ENCODE measurements around the gene PDPK1. TPM values are rescaled to one million over a fixed set of nuclear protein-coding genes. Genes with fewer than 3 reads are reported as not detected.
A peak's percentile ranks its signal among the peaks of the same experiment; 100 is the strongest.

The PDPK1 gene
- total RNA-seq, 1 donor from 2014 or later = 27.0 TPM

GRCh38 chr16:2511128-2511800, 26.6 kb upstream of the PDPK1 start:
- DNase-seq (ENCODE audit: low read depth) = no peak
- Histone ChIP-seq H3K27me3 (ENCODE audit: control insufficient read depth, insufficient read depth, low read length) (no peaks in the 10 kb centered on the region), H3K36me3 (ENCODE audit: control insufficient read depth, insufficient read depth, low read length) (no peaks in the 10 kb centered on the region), H3K4me3 (ENCODE audit: low read depth, low read length) (no peak overlapping the region)
- TF ChIP-seq CTCF (IDR thresholded peaks at IDR 0.05; ENCODE audit: insufficient read depth, low read length, poor library complexity, severe bottlenecking) = no peak

DNA sequence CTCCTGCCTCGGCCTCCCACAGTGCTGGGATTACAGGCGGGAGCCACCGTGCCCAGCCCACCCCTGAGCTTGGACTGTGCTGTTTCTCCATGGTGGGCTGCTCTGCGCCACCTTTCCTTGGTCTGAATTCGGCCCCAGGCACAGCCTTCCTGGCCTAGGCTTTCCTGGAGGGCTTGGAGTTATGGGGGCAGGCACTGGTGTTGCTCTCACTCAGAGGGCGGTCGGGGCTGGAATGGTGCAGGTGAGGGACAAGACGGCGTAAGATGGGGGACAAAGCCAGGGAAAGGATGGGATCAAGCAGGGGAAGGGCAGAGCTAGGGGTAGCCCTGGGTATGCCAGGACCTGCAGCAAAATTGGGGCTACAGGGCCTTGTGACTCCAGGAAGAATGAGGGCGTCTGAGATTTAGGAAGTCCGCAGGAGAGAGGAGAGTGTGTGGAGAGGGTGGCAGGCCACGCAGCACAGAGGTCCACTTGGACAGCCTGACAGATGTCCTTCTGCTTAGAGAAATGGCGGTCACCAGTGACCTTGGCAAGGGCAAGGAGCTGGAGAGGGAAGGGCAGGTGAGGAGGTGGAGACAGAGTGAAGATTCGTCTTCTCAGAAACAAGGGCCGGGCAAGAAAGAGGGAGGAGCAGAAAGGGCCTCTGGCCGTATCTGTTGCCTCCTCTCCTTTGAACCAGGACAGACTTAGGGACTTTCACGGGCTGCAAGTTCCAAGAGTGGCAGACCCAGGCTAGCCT, 25.7 kb upstream of the PDPK1 start:
- no peak for DNase-seq (ENCODE audit: low read depth)
- Histone ChIP-seq H3K36me3 (ENCODE audit: control insufficient read depth, insufficient read depth, low read length) (no peaks in the 10 kb centered on the region), H3K4me3 (ENCODE audit: low read depth, low read length) (no peak overlapping the region), H3K27me3 (ENCODE audit: control insufficient read depth, insufficient read depth, low read length) (no peaks in the 10 kb centered on the region)
- no peak for TF ChIP-seq CTCF (IDR thresholded peaks at IDR 0.05; ENCODE audit: insufficient read depth, low read length, poor library complexity, severe bottlenecking)

DNA sequence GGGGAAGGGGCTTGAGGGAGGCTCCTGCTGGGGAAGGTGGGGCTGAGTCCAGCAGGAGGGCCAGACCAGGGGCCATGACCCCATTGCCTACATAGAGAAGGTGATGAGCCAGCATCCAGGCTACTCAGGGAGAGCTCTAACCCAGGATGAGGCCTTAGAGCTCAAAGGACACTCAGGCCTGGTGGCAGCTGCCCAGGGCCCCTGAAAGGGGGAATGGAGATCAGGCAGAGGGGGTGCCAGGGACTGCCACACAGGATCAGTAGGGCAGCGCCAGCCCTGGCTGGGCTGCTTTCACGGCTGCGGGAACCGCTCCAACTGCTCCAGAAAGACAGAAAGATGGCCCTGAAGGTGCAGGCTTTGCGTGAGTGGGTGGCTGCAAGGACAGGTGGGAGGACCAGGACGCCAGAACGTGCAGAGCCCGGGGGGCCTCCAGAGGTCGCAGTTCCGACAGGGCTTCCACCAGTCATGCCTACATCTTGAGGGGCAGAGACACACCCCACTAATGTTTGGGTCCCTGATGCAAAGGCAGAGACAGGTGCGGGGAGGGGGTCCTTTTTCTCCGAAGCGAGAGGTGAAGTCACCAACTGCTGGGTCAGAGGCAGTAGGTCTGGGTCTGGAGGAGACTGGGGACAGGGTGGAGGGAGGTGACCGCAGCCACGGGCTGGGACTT, 25.0 kb upstream of the PDPK1 start:
- no peaks in the 10 kb centered on the region for H3K27me3 ChIP-seq (ENCODE audit: control insufficient read depth, insufficient read depth, low read length)
- no peaks in the 10 kb centered on the region for H3K36me3 ChIP-seq (ENCODE audit: control insufficient read depth, insufficient read depth, low read length)
- TF ChIP-seq CTCF (IDR thresholded peaks at IDR 0.05; ENCODE audit: insufficient read depth, low read length, poor library complexity, severe bottlenecking) = peak; percentile 11
- DNase-seq (ENCODE audit: low read depth) = no peak
- peak overlapping the region; percentile 93 for H3K4me3 ChIP-seq (ENCODE audit: low read depth, low read length)

GRCh38 chr16:2513405-2514332, 24.2 kb upstream of the PDPK1 start, which contains the start of gene ATP6V0C:
ATP6V0C (plus strand) TSS chr16:2513952; CDS start chr16:2514104, 152 bp downstream.
- Histone ChIP-seq H3K36me3 (ENCODE audit: control insufficient read depth, insufficient read depth, low read length) (no peaks in the 10 kb centered on the region), H3K27me3 (ENCODE audit: control insufficient read depth, insufficient read depth, low read length) (no peaks in the 10 kb centered on the region), H3K4me3 (ENCODE audit: low read depth, low read length) (peak within 1 kb of the TSS; percentile 93)
- no peak for TF ChIP-seq CTCF (IDR thresholded peaks at IDR 0.05; ENCODE audit: insufficient read depth, low read length, poor library complexity, severe bottlenecking)
- peak; percentile 48 for DNase-seq (ENCODE audit: low read depth)

- no peak for TF ChIP-seq CTCF (IDR thresholded peaks at IDR 0.05; ENCODE audit: insufficient read depth, low read length, poor library complexity, severe bottlenecking)
- H3K4me3 ChIP-seq (ENCODE audit: low read depth, low read length) = peak overlapping the region; percentile 93
- no peaks in the 10 kb centered on the region for H3K27me3 ChIP-seq (ENCODE audit: control insufficient read depth, insufficient read depth, low read length)
- H3K36me3 ChIP-seq (ENCODE audit: control insufficient read depth, insufficient read depth, low read length) = no peaks in the 10 kb centered on the region
- DNase-seq (ENCODE audit: low read depth) = no peak
Measured at GRCh38 chr16:2514333-2515179, 23.3 kb upstream of the PDPK1 start.

Data from kidney epithelial cell (primary cell).